Suppressor macrophage treated with lipopolysaccharide for 4 hours (primary cell): ENCODE data around the gene CNTFR.

ENCODE experiments used
- DNase-seq: peaks from one replicate; pipeline ENCODE4 v3.0.0-alpha.2; 2020

Gene CNTFR

GRCh38 chr9:34521406-34522045 is 68.0 kb downstream of the CNTFR start:
- no peak for DNase-seq

GRCh38 chr9:34520505-34521385 is 68.8 kb downstream of the CNTFR start:
- no peak for DNase-seq

- no peak for DNase-seq
Measured at GRCh38 chr9:34520096-34520495, 69.4 kb downstream of the CNTFR start.

GRCh38 chr9:34519321-34520020 is 70.1 kb downstream of the CNTFR start:
- DNase-seq = no peak

DNA sequence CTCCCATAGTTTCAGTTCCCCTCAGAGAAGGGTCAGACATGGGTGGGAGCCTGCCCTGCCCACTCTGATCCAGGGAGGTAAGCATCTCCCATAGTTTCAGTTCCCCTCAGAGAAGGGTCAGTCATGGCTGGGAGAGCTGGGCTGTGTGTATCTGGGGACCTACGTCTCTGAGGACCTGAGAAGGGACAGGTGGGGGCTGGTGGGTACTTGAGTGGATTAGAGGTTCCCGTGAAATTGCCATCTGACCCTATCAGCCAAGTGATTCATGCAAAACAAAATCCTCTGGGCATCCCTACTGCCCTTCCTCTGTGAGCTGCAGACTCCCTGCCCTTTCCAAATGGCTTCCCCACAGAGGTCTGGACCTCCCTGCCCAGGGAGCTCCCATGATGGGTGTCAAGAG is 70.6 kb downstream of the CNTFR start:
- DNase-seq = no peak

- no peak for DNase-seq
Measured at GRCh38 chr9:34518110-34518616, 71.4 kb downstream of the CNTFR start.

DNA sequence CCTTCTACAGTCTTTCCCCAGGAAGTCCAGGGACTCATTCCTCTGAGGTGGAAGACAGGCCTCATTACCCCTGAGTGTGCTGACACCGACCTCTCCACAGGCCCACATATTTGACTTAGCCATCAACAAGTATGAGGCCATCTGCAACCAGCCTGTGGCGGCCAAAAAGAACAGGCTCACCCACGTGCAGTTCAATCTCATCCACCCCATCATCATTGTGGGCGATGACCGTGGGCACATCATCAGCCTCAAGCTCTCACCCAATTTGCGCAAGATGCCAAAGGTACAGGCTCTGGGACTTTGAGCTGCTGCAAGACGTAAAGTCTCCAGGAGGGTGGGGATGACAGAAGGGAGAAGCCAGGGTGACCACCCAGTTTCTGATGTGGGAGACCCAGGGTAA is 72.3 kb downstream of the CNTFR start:
- DNase-seq = no peak

GRCh38 chr9:34515959-34516358 is 73.6 kb downstream of the CNTFR start:
- DNase-seq = no peak

DNA sequence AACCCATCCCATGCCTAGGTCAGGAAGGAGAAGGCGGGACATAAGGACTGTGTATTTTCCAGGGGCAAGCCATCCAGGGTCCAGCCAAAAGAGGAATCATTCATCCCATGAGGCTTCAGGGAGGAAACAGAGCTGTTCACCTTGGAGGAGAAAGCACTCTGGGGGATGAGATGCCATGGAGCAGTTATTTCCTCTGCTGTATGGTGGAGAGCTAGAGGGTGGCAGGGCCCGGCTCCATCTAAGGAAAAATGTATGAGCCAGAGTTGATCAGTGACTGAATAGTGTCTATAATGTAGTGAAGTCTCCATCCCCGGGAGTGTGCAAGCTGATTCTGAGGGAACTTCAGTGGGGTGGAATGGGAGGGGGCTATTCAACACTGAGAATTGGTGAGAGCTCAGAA is 74.7 kb downstream of the CNTFR start:
- no peak for DNase-seq

DNA sequence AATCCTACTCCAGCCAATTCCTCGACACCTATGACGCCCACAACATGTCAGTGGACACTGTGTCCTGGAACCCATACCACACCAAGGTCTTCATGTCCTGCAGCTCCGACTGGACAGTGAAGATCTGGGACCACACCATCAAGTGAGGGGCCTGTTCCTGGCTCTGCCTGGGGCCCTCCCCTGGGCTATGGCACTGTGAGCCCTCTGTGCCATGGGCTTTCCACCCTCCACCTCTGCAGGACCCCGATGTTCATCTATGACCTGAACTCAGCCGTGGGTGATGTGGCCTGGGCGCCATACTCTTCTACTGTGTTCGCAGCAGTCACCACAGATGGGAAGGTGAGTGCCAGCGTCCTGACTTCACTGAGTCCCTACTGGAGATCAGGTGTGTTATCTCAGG is 75.1 kb downstream of the CNTFR start:
- DNase-seq = no peak

GRCh38 chr9:34513567-34514214 is 75.8 kb downstream of the CNTFR start:
- no peak for DNase-seq

DNA sequence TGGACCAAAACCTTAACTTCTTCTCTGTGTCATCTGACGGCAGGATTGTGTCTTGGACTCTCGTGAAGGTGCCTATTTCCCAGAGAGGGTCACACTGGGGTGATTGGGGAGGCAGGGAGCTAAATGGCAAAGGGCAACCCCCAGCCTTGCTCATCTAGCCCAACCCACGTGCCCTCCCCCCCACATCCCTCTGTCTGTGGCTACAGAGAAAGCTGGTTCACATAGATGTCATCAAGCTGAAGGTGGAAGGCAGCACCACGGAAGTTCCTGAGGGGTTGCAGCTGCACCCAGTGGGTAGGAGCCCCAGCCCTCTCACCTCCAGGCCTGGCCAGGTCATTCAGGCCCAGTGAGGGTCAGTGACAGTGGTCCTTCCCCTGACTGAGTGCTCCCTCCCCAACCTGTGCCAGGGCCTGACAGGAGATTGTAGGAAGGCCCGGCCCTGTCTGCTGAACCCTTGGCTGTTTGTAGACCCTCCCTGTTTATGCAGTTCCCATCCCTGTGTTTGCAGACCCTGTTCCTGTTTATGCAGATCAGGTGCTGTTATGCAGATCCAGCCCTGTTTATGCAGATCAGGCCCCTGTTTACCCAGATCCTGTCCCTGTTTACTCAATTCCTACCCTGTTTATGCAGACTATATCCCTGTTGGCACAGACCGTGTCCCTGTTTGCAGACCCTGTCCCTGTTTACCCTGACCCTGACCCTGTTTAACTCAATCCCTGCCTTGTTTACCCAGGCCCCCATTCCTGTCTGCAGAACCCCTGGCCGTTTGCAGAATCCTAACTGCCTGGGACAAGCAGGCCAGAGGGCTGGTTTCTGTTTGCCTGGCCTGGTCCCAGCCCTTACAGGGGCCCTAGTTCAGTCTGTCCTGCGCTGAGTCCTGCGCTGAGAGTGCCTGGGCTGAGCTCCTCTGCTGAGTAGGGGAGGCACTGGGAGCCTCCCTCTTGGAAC is 77.1 kb downstream of the CNTFR start:
- DNase-seq = no peak

- no peak for DNase-seq
Measured at GRCh38 chr9:34510497-34511468, 78.7 kb downstream of the CNTFR start.

DNA sequence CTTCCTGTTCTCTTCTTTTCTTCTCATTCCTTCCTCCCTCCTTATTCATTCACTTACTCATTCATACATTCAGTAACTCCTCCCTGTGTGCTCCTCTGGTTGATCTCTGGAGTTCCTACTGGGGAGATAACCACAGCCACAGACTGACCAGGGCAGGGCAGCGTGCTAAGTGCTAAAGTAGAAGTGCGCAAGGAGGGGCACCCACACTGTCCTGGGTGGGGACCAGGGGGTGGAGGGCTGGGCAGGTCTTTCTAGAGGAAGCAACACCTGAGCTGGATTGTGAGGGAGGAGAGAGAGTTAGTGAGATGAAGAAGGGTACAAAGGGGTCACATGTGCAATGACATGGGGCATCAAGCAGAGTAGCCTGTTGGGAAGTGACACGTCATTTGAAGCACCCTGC is 80.6 kb downstream of the CNTFR start:
- DNase-seq = no peak

DNA sequence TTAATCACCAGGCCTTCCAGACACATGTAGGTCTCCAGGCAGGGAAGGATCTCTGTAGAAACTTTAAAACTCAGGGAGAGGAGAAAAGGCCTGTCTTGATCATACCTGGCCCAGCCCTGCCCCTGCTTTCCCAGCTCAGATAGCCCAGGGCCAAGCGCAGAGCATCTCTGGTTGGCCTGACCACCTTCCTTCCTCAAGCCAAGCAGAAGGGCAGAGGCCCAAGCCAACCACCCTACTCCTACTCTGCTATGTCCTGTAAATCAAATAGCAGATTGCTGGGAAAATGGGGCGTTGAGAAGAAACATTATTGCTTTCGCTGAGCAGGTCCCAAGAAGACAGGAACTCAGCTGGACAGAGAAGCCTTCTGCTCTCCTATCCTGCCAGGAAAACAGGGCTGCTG is 81.1 kb downstream of the CNTFR start:
- no peak for DNase-seq

DNA sequence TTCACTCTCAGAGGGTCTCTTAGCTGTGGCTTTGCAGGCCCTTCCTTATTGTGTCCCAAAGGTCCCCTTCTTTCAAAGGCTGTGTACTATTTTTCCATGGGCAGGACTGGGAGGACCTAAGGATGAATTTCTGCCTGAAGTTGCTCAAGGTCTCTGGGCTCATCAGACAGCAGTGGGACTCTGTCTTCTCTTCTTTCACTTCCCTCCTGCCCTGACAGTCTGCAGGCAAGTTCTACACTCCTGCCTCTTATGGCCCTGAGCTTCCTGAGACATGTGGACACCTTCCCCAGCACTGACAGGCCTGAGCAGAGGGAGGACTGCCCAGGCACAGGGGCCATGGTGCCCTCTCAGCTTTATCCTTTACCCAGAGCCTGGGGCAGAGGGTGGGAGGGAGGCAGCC is 81.6 kb downstream of the CNTFR start:
- DNase-seq = no peak

GRCh38 chr9:34507556-34507955 is 82.0 kb downstream of the CNTFR start:
- DNase-seq = no peak

DNA sequence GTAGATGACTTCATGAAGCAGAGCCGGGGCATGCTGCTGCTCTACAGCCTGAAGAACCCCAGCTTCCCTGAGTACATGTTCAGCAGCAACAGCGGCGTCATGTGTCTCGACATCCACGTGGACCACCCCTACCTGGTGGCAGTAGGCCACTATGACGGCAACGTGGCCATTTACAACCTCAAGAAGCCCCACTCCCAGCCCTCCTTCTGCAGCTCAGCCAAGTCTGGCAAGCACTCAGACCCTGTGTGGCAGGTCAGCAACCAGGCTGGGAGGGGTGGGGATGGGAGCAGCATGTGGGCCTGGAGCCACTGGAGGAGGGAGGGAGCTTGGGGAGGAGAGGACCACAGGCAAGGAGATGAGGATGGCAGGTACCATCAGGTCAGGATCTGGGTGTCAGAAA is 82.9 kb downstream of the CNTFR start:
- no peak for DNase-seq

DNA sequence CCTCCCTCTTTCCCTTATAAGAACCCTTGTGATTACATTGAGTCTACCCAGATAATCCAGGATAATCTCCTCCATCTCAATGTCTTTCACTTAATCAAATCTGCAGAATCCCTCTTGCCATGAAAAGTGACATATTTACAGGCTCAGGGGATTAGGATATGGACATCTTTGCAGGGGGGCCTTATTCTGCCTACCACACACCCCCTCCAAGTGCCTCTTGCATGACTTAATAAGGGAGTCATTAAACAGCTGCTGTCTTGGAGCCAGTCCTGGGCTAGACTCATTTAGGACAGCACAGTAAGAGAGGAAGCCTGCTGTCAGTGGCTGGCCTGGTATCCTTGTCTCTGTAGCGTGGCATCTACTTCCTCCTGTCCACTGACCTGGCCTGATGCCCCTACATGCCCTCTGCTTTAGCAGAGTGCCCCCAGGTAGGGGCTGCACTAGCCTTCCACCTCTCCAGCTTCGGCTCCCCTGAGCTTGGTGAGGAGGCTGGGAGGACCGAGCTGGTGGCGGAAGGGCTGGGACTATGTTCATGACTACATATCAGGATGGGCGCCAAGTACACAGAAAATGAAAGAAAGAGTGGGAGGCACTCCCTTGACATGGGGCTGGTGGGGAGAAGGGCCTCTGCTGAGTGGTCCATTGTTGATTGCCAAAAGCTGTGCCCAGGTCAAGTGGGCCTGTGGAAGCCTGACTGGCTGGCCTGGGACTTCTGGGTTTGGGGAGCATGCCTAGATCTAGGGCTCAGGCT is 84.0 kb downstream of the CNTFR start:
- no peak for DNase-seq

GRCh38 chr9:34503406-34503805 is 86.1 kb downstream of the CNTFR start:
- no peak for DNase-seq
